H9 (cell line): Measurements from ENCODE around the gene CCDC63. TPM values are rescaled to one million over a fixed set of nuclear protein-coding genes. Genes with fewer than 3 reads are reported as not detected.

ENCODE experiments used
- DNase-seq: peaks from one replicate; pipeline ENCODE4 v3.0.0-alpha.2; 2017
- H2AFZ ChIP-seq: one replicate; pipeline ENCODE4 v1.6.1; 2013; ENCODE audit warnings: mild to moderate bottlenecking, low read length, control low read depth, moderate library complexity
- H2AK5ac ChIP-seq: 2 replicates; pipeline ENCODE4 v1.6.1; 2013; ENCODE audit warnings: low read length, control low read depth, mixed read lengths; ENCODE audit not compliant: insufficient read length
- H2BK120ac ChIP-seq: one replicate; pipeline ENCODE4 v1.6.1; 2013; ENCODE audit warnings: low read depth, mild to moderate bottlenecking, low read length, control low read depth, inconsistent platforms; ENCODE audit not compliant: poor library complexity, severe bottlenecking
- H2BK12ac ChIP-seq: 2 replicates; pipeline ENCODE4 v1.6.1; 2013; ENCODE audit warnings: low read length, control low read depth, mixed read lengths, low read depth; ENCODE audit not compliant: insufficient read length
- H2BK15ac ChIP-seq: 2 replicates; pipeline ENCODE4 v1.6.1; 2013; ENCODE audit warnings: low read depth, low read length, control low read depth
- H2BK20ac ChIP-seq: one replicate; pipeline ENCODE4 v1.6.1; 2013; ENCODE audit warnings: low read depth, mild to moderate bottlenecking, low read length, control low read depth, inconsistent platforms; ENCODE audit not compliant: poor library complexity, severe bottlenecking
- H2BK5ac ChIP-seq: 2 replicates; pipeline ENCODE4 v1.6.1; 2013; ENCODE audit warnings: low read length, control low read depth, mixed read lengths; ENCODE audit not compliant: insufficient read length
- H3K14ac ChIP-seq: 2 replicates; pipeline ENCODE4 v1.6.1; 2013; ENCODE audit warnings: low read length, control low read depth; ENCODE audit not compliant: insufficient read depth
- H3K18ac ChIP-seq: 2 replicates; pipeline ENCODE4 v1.6.1; 2013; ENCODE audit warnings: low read depth, mild to moderate bottlenecking, mixed read lengths, low read length, control low read depth; ENCODE audit not compliant: insufficient read length
- H3K23ac ChIP-seq: 2 replicates; pipeline ENCODE4 v1.6.1; 2013; ENCODE audit warnings: low read length, control low read depth, mixed read lengths, low read depth; ENCODE audit not compliant: insufficient read length
- H3K23me2 ChIP-seq: 2 replicates; pipeline ENCODE4 v1.6.1; 2013; ENCODE audit warnings: low read depth, mild to moderate bottlenecking, mixed read lengths, low read length, control low read depth; ENCODE audit not compliant: insufficient read length, poor library complexity, severe bottlenecking
- H3K27ac ChIP-seq: 2 replicates; pipeline ENCODE4 v1.5.1; 2013; ENCODE audit warnings: low read length, control low read depth, mixed read lengths, low read depth; ENCODE audit not compliant: insufficient read length
- H3K27me3 ChIP-seq: 2 replicates; pipeline ENCODE4 v1.6.1; 2013; ENCODE audit warnings: low read length, control low read depth, inconsistent platforms; ENCODE audit not compliant: insufficient read depth
- H3K4ac ChIP-seq: 2 replicates; pipeline ENCODE4 v1.6.1; 2013; ENCODE audit warnings: low read depth, mild to moderate bottlenecking, control low read depth, inconsistent platforms, low read length, moderate library complexity
- H3K4me1 ChIP-seq: 2 replicates; pipeline ENCODE4 v1.6.1; 2013; ENCODE audit warnings: low read length, control low read depth, inconsistent platforms; ENCODE audit not compliant: insufficient read depth
- H3K4me2 ChIP-seq: 2 replicates; pipeline ENCODE4 v1.6.1; 2013; ENCODE audit warnings: low read length, control low read depth, mixed read lengths; ENCODE audit not compliant: insufficient read length, insufficient read depth
- H3K56ac ChIP-seq: 2 replicates; pipeline ENCODE4 v1.6.1; 2013; ENCODE audit warnings: low read depth, mild to moderate bottlenecking, mixed read lengths, low read length, control low read depth; ENCODE audit not compliant: insufficient read length
- H3K79me1 ChIP-seq: 2 replicates; pipeline ENCODE4 v1.6.1; 2013; ENCODE audit warnings: low read depth, mild to moderate bottlenecking, moderate library complexity, low read length, control low read depth, inconsistent platforms; ENCODE audit not compliant: insufficient read depth, poor library complexity, severe bottlenecking
- H3K79me2 ChIP-seq: 2 replicates; pipeline ENCODE4 v1.6.1; 2013; ENCODE audit warnings: low read length, control low read depth, inconsistent platforms; ENCODE audit not compliant: insufficient read depth
- H3K9ac ChIP-seq: 2 replicates; pipeline ENCODE4 v1.6.1; 2013; ENCODE audit warnings: low read length, control low read depth, mixed read lengths; ENCODE audit not compliant: insufficient read length; ENCODE audit errors: extremely low read depth
- H3K9me3 ChIP-seq: one replicate; pipeline ENCODE4 v1.6.1; 2013; ENCODE audit warnings: low read depth, low read length, inconsistent platforms; ENCODE audit not compliant: control insufficient read depth
- H3T11ph ChIP-seq: one replicate; pipeline ENCODE4 v1.6.1; 2013; ENCODE audit warnings: mild to moderate bottlenecking, low read length, control low read depth, inconsistent platforms
- H4K20me1 ChIP-seq: one replicate; pipeline ENCODE4 v1.6.1; 2013; ENCODE audit not compliant: control insufficient read depth, insufficient read length, insufficient read depth
- H4K5ac ChIP-seq: 2 replicates; pipeline ENCODE4 v1.6.1; 2013; ENCODE audit warnings: low read depth, mild to moderate bottlenecking, mixed read lengths, low read length, control low read depth; ENCODE audit not compliant: insufficient read length
- H4K8ac ChIP-seq: replicated peaks from 2 replicates; pipeline ENCODE4 v1.6.1; 2013; ENCODE audit warnings: low read length, control low read depth, mixed read lengths, low read depth; ENCODE audit not compliant: insufficient read length
- H4K91ac ChIP-seq: 2 replicates; pipeline ENCODE4 v1.6.1; 2013; ENCODE audit warnings: low read depth, mild to moderate bottlenecking, moderate library complexity, mixed read lengths, low read length, control low read depth; ENCODE audit not compliant: insufficient read length
- H3K27ac Mint-ChIP-seq, 3 experiments: 2 replicates in 2 of 3; 3 replicates in 1 of 3; pipeline ENCODE4 v1.8.0; 2020 to 2021; ENCODE audit warnings: mixed read lengths in 3 of 3, mild to moderate bottlenecking in 1 of 3, moderate library complexity in 1 of 3
- H3K27me3 Mint-ChIP-seq: 2 replicates; pipeline ENCODE4 v1.8.0; 2021; ENCODE audit warnings: low read depth, mild to moderate bottlenecking, moderate library complexity, mixed read lengths
- H3K36me3 Mint-ChIP-seq, 3 experiments: 2 replicates in 2 of 3; 3 replicates in 1 of 3; pipeline ENCODE4 v1.8.0; 2020 to 2021; ENCODE audit warnings: low read depth in 3 of 3, mixed read lengths in 3 of 3; ENCODE audit not compliant: insufficient read depth in 1 of 3
- H3K4me1 Mint-ChIP-seq, 2 experiments: 2 replicates each; pipeline ENCODE4 v1.8.0; 2020; ENCODE audit warnings: mixed read lengths in 2 of 2
- H3K4me3 Mint-ChIP-seq, 2 experiments: 2 replicates in 1 of 2; 3 replicates in 1 of 2; pipeline ENCODE4 v1.8.0; 2020 to 2021; ENCODE audit warnings: mild to moderate bottlenecking in 2 of 2, mixed read lengths in 2 of 2, moderate library complexity in 1 of 2
- H3K9me3 Mint-ChIP-seq, 2 experiments: 2 replicates in 1 of 2; 3 replicates in 1 of 2; pipeline ENCODE4 v1.8.0; 2020; ENCODE audit warnings: mild to moderate bottlenecking in 2 of 2, mixed read lengths in 2 of 2, moderate library complexity in 1 of 2
- WGBS: extraction: QIAGEN DNeasy Blood & Tissue Kit; methylation state at CpG from one replicate; pipeline ENCODE4 v1.1.7; 2013; ENCODE audit warnings: missing lambda C conversion rate, low lambda C conversion rate, mixed read lengths; ENCODE audit not compliant: insufficient read length; ENCODE audit errors: extremely low coverage; 5-methylcytosine and 5-hydroxymethylcytosine counted together
- total RNA-seq: library from RNA; stranded (reverse); gene quantifications from 2 replicates; pipeline ENCODE4 v1.2.1, GENCODE V29; 2021
- TF ChIP-seq, protein P1 (sequence below): fragments of 200-600 bp; sonication (generic); conservative IDR thresholded peaks from 3 replicates; pipeline ENCODE4 v1.8.0; 2021; ENCODE audit warnings: antibody characterized with exemption, mild to moderate bottlenecking

The CCDC63 gene
- total RNA-seq, 1 experiment from 2014 or later = 0.77 TPM

DNA sequence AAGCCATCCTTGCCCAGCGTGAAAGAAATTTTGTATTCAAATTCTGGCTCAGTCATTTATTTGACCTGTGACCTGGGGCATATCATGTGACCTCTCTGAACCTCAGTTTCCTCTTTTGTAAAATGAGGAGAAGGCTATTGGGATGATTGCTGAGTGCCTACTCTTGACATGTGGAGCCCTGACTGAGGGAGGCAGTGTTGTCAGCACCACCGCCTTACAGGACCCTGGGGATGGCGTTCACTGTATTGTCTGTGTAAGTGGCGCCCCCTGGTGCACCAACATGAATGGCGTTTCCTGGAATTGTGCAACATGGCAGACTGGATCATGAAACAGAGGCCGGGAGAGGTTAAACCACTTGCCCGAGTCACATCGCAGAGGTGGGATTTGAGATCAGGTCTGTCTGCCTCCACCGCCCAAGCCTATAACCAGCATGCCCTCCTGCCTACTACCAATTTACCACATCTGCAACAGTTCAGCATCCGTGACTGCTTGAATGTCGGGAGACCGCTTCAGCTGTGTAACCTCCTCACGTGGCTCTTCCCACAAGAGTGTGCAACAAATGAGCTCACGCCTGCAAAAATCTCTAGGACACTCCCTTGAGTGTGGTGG, 20.1 kb upstream of the CCDC63 start:
- WGBS = no CpG with 5 or more reads among the region's 14 CpGs
- H3K4me2 ChIP-seq = no peak overlapping the region
- peak overlapping the region; percentile 50 for H2AFZ ChIP-seq

More for the DNA sequence above, 20.1 kb upstream of the CCDC63 start:
- Histone ChIP-seq H3K56ac (no peak overlapping the region), H3K9me3 (no peaks in the 10 kb centered on the region), H2BK20ac (no peak overlapping the region), H2BK5ac (no peak overlapping the region), H2AK5ac (no peak overlapping the region), H3K4ac (no peak overlapping the region), H3K27ac (no peak overlapping the region), H2BK15ac (no peak overlapping the region), H2BK120ac (no peak overlapping the region), H3K9ac (no peak overlapping the region), H3K79me1 (no peaks in the 10 kb centered on the region), H3T11ph (no peak overlapping the region), H4K91ac (no peak overlapping the region), H2BK12ac (no peak overlapping the region), H3K79me2 (no peaks in the 10 kb centered on the region), H3K23me2 (no peaks in the 10 kb centered on the region), H4K5ac (no peak overlapping the region), H3K14ac (peak overlapping the region; percentile 58; the same call in 1 of the 2 replicates), H3K4me1 (no peaks in the 10 kb centered on the region), H3K18ac (peak overlapping the region; percentile 70), H3K27me3 (no peaks in the 10 kb centered on the region), H3K23ac (no peak overlapping the region), H4K20me1 (no peaks in the 10 kb centered on the region), H4K8ac (peak overlapping the region; percentile 20)
- Mint-ChIP-seq H3K27me3 (peaks cover 17% of the 10 kb centered on the region), H3K9me3 (no peaks in the 10 kb centered on the region), H3K4me1 (peaks cover 6 to 7% of the 10 kb centered on the region in 2 experiments), H3K27ac (no peak overlapping the region), H3K36me3 (no peaks in the 10 kb centered on the region; a peak in 1 of 7 replicates), H3K4me3 (no peak overlapping the region)
- TF ChIP-seq, protein P1, sequence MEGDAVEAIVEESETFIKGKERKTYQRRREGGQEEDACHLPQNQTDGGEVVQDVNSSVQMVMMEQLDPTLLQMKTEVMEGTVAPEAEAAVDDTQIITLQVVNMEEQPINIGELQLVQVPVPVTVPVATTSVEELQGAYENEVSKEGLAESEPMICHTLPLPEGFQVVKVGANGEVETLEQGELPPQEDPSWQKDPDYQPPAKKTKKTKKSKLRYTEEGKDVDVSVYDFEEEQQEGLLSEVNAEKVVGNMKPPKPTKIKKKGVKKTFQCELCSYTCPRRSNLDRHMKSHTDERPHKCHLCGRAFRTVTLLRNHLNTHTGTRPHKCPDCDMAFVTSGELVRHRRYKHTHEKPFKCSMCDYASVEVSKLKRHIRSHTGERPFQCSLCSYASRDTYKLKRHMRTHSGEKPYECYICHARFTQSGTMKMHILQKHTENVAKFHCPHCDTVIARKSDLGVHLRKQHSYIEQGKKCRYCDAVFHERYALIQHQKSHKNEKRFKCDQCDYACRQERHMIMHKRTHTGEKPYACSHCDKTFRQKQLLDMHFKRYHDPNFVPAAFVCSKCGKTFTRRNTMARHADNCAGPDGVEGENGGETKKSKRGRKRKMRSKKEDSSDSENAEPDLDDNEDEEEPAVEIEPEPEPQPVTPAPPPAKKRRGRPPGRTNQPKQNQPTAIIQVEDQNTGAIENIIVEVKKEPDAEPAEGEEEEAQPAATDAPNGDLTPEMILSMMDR = peak; percentile 99
- peak; percentile 95 for DNase-seq
